HG02943 (cell line): ENCODE measurements around the gene PEX1.
A peak's percentile ranks its signal among the peaks of the same experiment; 100 is the strongest.
"Not testable (repeated sequence)": the region's sequence is repeated elsewhere in the genome, so short reads cannot be mapped to it uniquely, and the experiment has no call there.

ENCODE experiments used
- ATAC-seq: cut with Tn5 transposase; IDR thresholded peaks from one replicate; pipeline ENCODE4 v1.9.1; 2021; ENCODE audit warnings: mild to moderate bottlenecking, low read depth, moderate library complexity; ENCODE audit not compliant: unreplicated experiment

The PEX1 gene

DNA sequence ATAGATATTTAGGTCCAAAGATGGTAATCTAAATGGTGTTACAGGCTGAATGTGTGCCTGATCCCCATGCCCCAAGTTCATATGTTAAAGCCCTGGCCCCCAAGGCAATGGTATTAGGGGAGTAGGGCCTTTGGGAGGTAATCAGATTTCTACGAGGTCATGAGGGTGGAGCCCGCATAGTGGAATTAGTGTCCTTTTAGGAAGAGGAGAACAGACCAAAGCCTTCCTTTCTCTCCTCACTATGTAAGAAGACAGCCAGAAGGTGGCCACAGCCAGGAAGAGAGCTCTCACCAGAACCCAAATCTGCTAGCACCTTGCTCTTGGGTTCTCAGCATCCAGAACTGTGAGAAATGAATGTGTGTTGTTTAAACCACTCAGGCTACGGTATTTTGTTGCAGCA, 65.8 kb downstream of the PEX1 start:
- ATAC-seq, result no peak

- ATAC-seq, result no peak
These were observed 67.0 kb downstream of the PEX1 start for GRCh38 chr7:92461027-92462003.

- ATAC-seq, result no peak
These were observed 67.8 kb downstream of the PEX1 start for GRCh38 chr7:92460510-92460909.

DNA sequence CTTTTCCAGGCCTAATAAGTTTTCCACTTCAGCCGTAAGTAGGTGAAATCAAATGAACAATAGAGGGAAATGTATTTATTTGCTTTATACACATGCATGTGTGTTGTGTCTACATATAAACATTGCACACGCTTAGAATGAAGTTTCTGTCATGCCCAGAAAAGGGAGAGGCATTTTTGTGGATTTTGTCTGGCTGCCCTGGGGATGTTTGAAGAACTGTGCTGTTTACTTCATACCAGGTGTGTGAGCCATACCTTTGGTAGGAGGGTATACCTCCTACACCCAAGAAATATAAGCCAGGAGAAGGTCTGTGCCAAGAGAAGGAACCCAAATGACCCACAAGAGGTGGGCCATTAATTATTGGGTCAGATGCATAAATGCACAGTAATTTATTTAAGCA, 68.2 kb downstream of the PEX1 start:
- ATAC-seq, result no peak

DNA sequence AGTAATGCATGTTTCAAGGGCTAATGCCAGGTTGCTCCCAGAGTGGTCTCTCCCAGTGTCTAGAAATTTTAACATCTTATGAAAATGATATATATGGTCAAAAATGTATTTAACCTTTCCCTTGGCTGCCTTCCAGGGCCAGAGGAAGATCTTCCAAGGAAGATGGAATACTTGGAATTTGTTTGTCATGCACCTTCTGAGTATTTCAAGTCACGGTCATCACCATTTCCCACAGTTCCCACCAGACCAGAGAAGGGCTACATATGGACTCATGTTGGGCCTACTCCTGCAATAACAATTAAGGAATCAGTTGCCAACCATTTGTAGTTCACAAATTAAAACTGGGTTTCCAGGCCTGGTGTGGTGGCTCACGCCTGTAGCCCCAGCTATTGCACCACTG, 72.1 kb downstream of the PEX1 start:
- no peak for ATAC-seq

DNA sequence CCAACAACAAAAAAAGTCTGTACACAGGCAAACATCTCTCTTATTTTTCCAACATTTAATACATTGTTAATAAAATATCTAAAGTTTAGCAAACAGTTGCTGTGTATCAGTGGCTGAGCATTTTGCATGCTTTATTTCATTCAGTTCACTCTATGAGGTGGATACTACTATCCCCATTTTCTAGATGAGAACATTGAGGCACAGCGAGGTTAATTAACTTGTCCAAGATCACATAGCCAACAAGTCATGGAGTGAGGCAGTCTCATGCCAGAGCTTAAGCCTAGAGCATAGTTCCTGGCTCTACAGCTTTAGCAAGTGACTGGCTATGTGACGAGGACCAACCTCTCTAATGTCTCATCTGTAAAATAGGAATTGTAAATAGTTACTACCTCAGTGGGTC, 76.7 kb downstream of the PEX1 start:
- no peak for ATAC-seq

DNA sequence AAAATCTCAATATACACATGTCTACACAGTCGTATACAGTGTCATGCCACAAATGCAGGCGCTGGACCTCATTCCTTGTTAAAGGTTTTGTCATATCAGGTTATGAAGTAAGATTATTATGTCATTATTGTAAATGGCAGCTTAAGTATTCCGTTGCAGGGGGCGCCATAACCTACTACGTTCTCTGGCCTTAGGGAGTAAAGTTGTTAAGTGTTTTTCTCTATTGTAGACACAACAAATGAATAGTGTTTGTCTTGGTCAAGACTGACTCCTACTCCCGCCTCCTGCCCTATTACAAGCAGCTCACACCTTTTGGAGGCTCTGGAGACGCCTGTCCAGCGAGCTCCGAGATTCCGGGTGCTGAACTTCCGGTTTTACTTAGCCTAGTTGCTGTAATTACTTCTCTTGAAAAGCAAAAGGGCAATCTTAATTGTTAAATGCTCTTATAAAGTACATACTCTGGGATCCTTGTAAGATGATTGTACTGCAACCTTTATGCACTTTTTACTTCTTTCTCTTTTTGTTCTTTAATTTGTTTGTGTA, 80.0 kb downstream of the PEX1 start:
- peak; percentile 42 for ATAC-seq

GRCh38 chr7:92447345-92448204, 80.7 kb downstream of the PEX1 start, which contains the start of gene GATAD1:
GATAD1 (plus strand) TSS chr7:92447482; CDS start chr7:92447730, 248 bp downstream.
- ATAC-seq, result peak; percentile 85

- ATAC-seq, result no peak
These were observed 81.4 kb downstream of the PEX1 start for GRCh38 chr7:92446869-92447344.

GRCh38 chr7:92442720-92443119, 85.6 kb downstream of the PEX1 start:
- ATAC-seq, result not testable (repeated sequence)

DNA sequence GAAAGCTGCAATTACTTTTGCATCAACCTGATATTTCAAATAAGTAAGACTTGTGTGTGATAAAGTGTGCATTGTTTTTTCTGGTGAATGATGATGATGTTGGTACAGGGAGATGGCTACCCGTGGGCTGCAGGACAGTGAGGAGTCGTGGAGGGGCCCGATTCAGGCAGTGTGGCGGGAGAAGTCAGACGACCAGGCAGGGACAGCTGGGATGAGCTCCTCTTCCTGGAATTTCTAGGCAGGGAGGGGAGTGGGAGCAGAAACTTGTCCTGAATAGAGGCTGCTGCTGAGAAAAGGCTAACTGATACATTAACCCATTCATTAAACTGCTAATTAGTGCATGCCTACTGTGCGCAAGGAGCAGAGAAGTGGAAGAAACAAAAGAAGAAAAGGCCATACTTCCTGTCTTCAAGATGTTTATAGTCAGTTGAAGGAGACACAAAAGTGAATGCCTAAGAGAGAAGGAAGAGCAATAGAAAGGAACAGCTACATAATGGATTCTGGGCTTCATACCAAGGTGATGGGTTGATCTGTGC, 90.3 kb downstream of the PEX1 start:
- no peak for ATAC-seq
